ENCODE measurements around the gene TMEM40. TPM values are rescaled to one million over a fixed set of nuclear protein-coding genes. Genes with fewer than 3 reads are reported as not detected.

The TMEM40 gene
- total RNA-seq, 4 donors from 2014 or later = 47.7 to 82.2 (median 63.8) TPM

DNA sequence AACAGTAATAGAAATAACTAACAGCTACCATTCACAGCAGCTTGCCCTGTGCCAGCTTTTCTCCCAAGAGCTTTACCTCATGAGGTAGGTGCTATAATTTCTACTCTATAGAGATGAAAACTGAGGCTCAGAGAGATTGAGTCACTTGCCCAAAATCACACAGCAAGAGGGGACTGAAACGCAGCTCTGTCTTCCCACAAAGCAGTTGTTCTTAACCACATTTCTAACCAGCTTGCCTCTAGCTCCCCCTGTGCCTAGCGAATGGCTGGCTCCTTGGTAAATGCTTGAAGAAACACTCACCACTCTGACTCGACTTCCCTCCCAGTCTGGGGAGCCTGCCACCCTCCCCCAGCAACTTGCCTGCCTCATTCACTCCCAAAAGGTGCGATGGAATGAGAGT is 15.6 kb upstream of the TMEM40 start:
- no peak overlapping the region for H3K4me3 ChIP-seq
- 69% methylated on average over 4 of the region's 4 CpGs for WGBS
- H3K27ac ChIP-seq = no peak overlapping the region
- no peaks in the 10 kb centered on the region for H3K9me3 ChIP-seq
- no peaks in the 10 kb centered on the region for H3K36me3 ChIP-seq
- no peak for DNase-seq (ENCODE audit: low spot score in 2 of 2)
- TF ChIP-seq, protein P1, sequence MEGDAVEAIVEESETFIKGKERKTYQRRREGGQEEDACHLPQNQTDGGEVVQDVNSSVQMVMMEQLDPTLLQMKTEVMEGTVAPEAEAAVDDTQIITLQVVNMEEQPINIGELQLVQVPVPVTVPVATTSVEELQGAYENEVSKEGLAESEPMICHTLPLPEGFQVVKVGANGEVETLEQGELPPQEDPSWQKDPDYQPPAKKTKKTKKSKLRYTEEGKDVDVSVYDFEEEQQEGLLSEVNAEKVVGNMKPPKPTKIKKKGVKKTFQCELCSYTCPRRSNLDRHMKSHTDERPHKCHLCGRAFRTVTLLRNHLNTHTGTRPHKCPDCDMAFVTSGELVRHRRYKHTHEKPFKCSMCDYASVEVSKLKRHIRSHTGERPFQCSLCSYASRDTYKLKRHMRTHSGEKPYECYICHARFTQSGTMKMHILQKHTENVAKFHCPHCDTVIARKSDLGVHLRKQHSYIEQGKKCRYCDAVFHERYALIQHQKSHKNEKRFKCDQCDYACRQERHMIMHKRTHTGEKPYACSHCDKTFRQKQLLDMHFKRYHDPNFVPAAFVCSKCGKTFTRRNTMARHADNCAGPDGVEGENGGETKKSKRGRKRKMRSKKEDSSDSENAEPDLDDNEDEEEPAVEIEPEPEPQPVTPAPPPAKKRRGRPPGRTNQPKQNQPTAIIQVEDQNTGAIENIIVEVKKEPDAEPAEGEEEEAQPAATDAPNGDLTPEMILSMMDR (IDR thresholded peaks at IDR 0.05) = no peak
- no peaks in the 10 kb centered on the region for H3K4me1 ChIP-seq
- H3K27me3 ChIP-seq = no peaks in the 10 kb centered on the region

DNA sequence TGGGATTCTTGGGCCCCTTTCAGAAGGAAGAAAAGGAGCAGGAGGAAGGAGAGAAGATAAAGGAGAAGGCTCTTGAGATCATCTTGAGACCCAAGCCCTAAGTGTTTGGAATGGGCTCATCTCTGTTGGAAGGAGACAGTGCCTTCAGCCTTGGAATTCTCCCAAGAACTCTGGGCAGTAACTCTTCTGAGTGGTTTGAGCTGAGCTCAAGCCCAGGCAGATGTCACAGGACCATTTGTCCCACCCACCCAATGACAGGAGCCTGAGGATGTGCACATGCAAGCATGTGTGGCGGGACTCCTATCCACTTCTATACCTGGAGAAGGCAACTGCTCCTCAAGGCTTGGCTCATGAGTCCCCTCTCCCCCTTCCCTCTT is 14.6 kb upstream of the TMEM40 start:
- Histone ChIP-seq H3K27ac (no peak overlapping the region), H3K27me3 (no peaks in the 10 kb centered on the region)
- WGBS = 50% methylated on average over 1 of the region's 1 CpG

DNA sequence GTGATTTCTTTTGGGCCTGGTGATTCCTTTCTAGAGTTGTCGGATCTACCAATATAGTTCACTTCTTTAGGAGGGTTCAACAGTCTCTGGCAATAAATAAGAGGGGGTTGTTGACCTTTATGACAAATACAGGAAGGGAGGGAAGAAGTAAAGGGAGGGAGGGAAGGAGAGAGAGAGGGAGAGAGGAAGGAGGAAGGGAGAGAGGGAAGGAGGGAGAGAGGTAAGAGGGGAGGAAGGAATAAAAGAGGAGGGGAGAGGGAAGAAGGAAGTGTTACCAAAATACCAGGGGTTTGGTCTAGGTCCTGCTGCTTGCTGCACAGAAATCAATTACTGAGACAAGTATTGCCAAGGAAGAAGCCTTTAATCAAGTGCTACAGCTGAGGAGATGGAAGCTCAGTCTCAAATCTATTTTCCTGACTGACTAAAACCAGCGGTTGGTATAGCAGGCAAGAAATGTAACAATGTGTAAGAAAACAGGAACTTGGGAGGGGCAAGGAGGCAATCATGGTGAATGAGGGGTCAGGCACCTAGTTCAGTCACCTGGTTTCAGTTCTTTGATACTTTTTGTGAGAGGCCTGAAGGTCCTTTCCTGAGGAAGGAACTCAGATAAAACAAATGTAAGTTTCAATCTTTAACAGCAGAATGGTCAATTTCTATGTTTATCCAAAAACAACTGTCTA is 14.1 kb upstream of the TMEM40 start:
- no peak overlapping the region for H3K27ac ChIP-seq
- no peak overlapping the region for H3K4me3 ChIP-seq
- 75% methylated on average over 2 of the region's 2 CpGs for WGBS
- no peaks in the 10 kb centered on the region for H3K27me3 ChIP-seq
- no peaks in the 10 kb centered on the region for H3K4me1 ChIP-seq
- DNase-seq (ENCODE audit: low spot score in 2 of 2) = no peak
- TF ChIP-seq POLR2AphosphoS5 (IDR thresholded peaks at IDR 0.05) = no peak
- TF ChIP-seq, protein P1 (IDR thresholded peaks at IDR 0.05) = no peak
- TF ChIP-seq EP300 (IDR thresholded peaks at IDR 0.05) = no peak
- no peak for TF ChIP-seq POLR2A (IDR thresholded peaks at IDR 0.05)
- H3K9me3 ChIP-seq = no peaks in the 10 kb centered on the region
- no peaks in the 10 kb centered on the region for H3K36me3 ChIP-seq

More for the DNA sequence above, 14.6 kb upstream of the TMEM40 start:
- no peaks in the 10 kb centered on the region for H3K9me3 ChIP-seq
- TF ChIP-seq, protein P1 (IDR thresholded peaks at IDR 0.05) = no peak
- no peak for TF ChIP-seq POLR2AphosphoS5 (IDR thresholded peaks at IDR 0.05)
- no peak for TF ChIP-seq EP300 (IDR thresholded peaks at IDR 0.05)
- no peak for TF ChIP-seq POLR2A (IDR thresholded peaks at IDR 0.05)
- no peak overlapping the region for H3K4me3 ChIP-seq
- DNase-seq (ENCODE audit: low spot score in 2 of 2) = peak in 1 of 2 donors; percentile 23
- H3K4me1 ChIP-seq = no peaks in the 10 kb centered on the region
- no peaks in the 10 kb centered on the region for H3K36me3 ChIP-seq

DNA sequence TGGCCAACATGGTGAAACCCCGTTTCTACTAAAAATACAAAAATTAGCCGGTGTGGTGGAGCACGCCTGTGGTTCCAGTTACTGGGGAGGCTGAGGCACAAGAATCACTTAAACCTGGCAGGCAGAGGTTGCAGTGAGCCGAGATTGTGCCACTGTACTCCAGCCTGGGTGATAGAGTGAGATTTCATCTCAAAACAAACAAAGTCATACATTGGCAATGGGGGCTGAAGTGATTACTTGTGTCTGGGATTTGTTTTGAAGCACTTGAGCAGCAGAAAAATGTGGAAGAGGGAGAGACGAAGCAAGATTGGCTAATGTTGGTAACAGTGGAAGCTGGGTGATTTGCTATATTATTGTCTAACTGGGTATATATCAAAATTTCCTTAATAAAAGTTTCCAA is 13.4 kb upstream of the TMEM40 start:
- H3K4me1 ChIP-seq = no peaks in the 10 kb centered on the region
- H3K9me3 ChIP-seq = no peaks in the 10 kb centered on the region
- TF ChIP-seq, protein P1 (IDR thresholded peaks at IDR 0.05) = no peak
- TF ChIP-seq EP300 (IDR thresholded peaks at IDR 0.05) = no peak
- TF ChIP-seq POLR2A (IDR thresholded peaks at IDR 0.05) = no peak
- DNase-seq (ENCODE audit: low spot score in 2 of 2) = peak in 1 of 2 donors; percentile 13
- no peaks in the 10 kb centered on the region for H3K27me3 ChIP-seq
- H3K4me3 ChIP-seq = no peak overlapping the region
- WGBS = 90% methylated on average over 5 of the region's 5 CpGs
- H3K27ac ChIP-seq = no peak overlapping the region
- no peaks in the 10 kb centered on the region for H3K36me3 ChIP-seq

DNA sequence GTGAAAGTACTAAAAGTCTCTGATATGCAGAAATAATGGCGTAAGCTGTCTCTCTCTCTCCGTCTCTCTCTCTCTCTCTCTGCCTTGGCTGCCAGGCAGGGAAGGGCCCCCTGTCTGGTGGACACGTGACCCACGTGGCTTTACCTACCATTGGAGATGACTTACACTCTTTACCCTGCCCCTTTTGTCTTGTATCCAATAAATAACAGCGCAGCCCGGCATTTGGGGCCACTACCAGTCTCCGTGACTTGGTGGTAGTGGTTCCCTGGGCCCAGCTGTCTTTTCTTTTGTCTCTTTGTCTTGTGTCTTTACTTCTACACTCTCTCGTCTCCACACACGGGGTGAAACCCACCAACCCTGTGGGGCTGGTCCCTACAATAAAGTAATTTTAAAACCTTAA is 12.2 kb upstream of the TMEM40 start:
- H3K27ac ChIP-seq = no peak overlapping the region
- no peak overlapping the region for H3K4me3 ChIP-seq
- DNase-seq (ENCODE audit: low spot score in 2 of 2) = peak in 1 of 2 donors; percentile 64
- no peaks in the 10 kb centered on the region for H3K4me1 ChIP-seq
- H3K27me3 ChIP-seq = no peaks in the 10 kb centered on the region
- TF ChIP-seq, protein P1 (IDR thresholded peaks at IDR 0.05) = no peak
- TF ChIP-seq POLR2A (IDR thresholded peaks at IDR 0.05) (no peak), EP300 (IDR thresholded peaks at IDR 0.05) (no peak), POLR2AphosphoS5 (IDR thresholded peaks at IDR 0.05) (no peak)
- no peaks in the 10 kb centered on the region for H3K36me3 ChIP-seq
- no peaks in the 10 kb centered on the region for H3K9me3 ChIP-seq
- WGBS = 88% methylated on average over 9 of the region's 9 CpGs

All from suprapubic skin (tissue), 4 donors.